Measurements from ENCODE around the gene NT5DC1. TPM values are rescaled to one million over a fixed set of nuclear protein-coding genes. Genes with fewer than 3 reads are reported as not detected.

NT5DC1 gene
- total RNA-seq, 4 donors from 2014 or later: 5.0 to 34.5 (median 21.0) TPM

- peaks cover 0 to 13% (median 1%) of the 10 kb centered on the region in 4 donors for H3K4me1 ChIP-seq
- H3K27me3 ChIP-seq: no peaks in the 10 kb centered on the region
- no peak for DNase-seq
- H3K4me3 ChIP-seq: no peak overlapping the region
- no peaks in the 10 kb centered on the region for H3K9me3 ChIP-seq
- no peak overlapping the region for H3K27ac ChIP-seq
- TF ChIP-seq CTCF (IDR thresholded peaks at IDR 0.05): no peak
- no peak for TF ChIP-seq POLR2A (IDR thresholded peaks at IDR 0.05)
- H3K36me3 ChIP-seq: no peaks in the 10 kb centered on the region
Observed at GRCh38 chr6:116258520-116258919, 157.9 kb downstream of the NT5DC1 start.

GRCh38 chr6:116263353-116263752 is 162.7 kb downstream of the NT5DC1 start:
- no peak overlapping the region for H3K4me3 ChIP-seq

GRCh38 chr6:116265041-116265829 is 164.6 kb downstream of the NT5DC1 start:
- Histone ChIP-seq H3K27me3 (no peaks in the 10 kb centered on the region), H3K4me1 (no peaks in the 10 kb centered on the region), H3K4me3 (no peak overlapping the region), H3K9me3 (no peaks in the 10 kb centered on the region), H3K36me3 (no peaks in the 10 kb centered on the region), H3K27ac (no peak overlapping the region)
- TF ChIP-seq CTCF (IDR thresholded peaks at IDR 0.05) (no peak), POLR2A (IDR thresholded peaks at IDR 0.05) (no peak)
- DNase-seq: peak in 2 of 3 donors; percentile 45 to 59

More at GRCh38 chr6:116263353-116263752, 162.7 kb downstream of the NT5DC1 start:
- Histone ChIP-seq H3K36me3 (no peaks in the 10 kb centered on the region), H3K9me3 (no peaks in the 10 kb centered on the region), H3K27me3 (no peaks in the 10 kb centered on the region), H3K27ac (no peak overlapping the region), H3K4me1 (no peaks in the 10 kb centered on the region)
- no peak for DNase-seq
- TF ChIP-seq POLR2A (IDR thresholded peaks at IDR 0.05) (no peak), CTCF (IDR thresholded peaks at IDR 0.05) (no peak)

- Histone ChIP-seq H3K27ac (no peak overlapping the region), H3K4me3 (no peak overlapping the region), H3K36me3 (no peaks in the 10 kb centered on the region), H3K27me3 (no peaks in the 10 kb centered on the region), H3K9me3 (no peaks in the 10 kb centered on the region), H3K4me1 (no peaks in the 10 kb centered on the region)
- TF ChIP-seq CTCF (IDR thresholded peaks at IDR 0.05) (no peak), POLR2A (IDR thresholded peaks at IDR 0.05) (no peak)
- DNase-seq: no peak
Observed at GRCh38 chr6:116266803-116267202, 166.2 kb downstream of the NT5DC1 start.

GRCh38 chr6:116267836-116268588 is 167.4 kb downstream of the NT5DC1 start:
- H3K27me3 ChIP-seq: no peaks in the 10 kb centered on the region
- no peak for DNase-seq
- H3K27ac ChIP-seq: no peak overlapping the region
- TF ChIP-seq POLR2A (IDR thresholded peaks at IDR 0.05) (no peak), CTCF (IDR thresholded peaks at IDR 0.05) (no peak)
- H3K4me1 ChIP-seq: no peaks in the 10 kb centered on the region
- no peaks in the 10 kb centered on the region for H3K9me3 ChIP-seq
- H3K36me3 ChIP-seq: peaks cover 0 to under 1% (median 0%) of the 10 kb centered on the region in 3 donors
- no peak overlapping the region for H3K4me3 ChIP-seq

Measured in Peyer's patch (tissue), 4 donors.